C4-2B (cell line): ENCODE measurements around the gene LMLN.

Experiments used
- H3K27ac ChIP-seq: fragments of 450-650 bp; 2 replicates; pipeline ENCODE4 v1.5.1; 2017
- CTCF ChIP-seq: fragments of 450-650 bp; conservative IDR thresholded peaks from 2 replicates; pipeline ENCODE4 v1.5.1; 2017; ENCODE audit warnings: mild to moderate bottlenecking
- ZFX ChIP-seq: fragments of 450-650 bp; IDR thresholded peaks from 2 replicates; pipeline ENCODE4 v1.6.1; 2017

The LMLN gene

GRCh38 chr3:198028718-198029117 lies 68.7 kb downstream of the LMLN start:
- H3K27ac ChIP-seq = no peak overlapping the region
- TF ChIP-seq CTCF (no peak), ZFX (no peak)

- no peak overlapping the region for H3K27ac ChIP-seq
- no peak for TF ChIP-seq ZFX
- TF ChIP-seq CTCF = no peak; the same call in 1 of the 2 replicates
Measured at GRCh38 chr3:198030125-198030524, 70.1 kb downstream of the LMLN start.

DNA sequence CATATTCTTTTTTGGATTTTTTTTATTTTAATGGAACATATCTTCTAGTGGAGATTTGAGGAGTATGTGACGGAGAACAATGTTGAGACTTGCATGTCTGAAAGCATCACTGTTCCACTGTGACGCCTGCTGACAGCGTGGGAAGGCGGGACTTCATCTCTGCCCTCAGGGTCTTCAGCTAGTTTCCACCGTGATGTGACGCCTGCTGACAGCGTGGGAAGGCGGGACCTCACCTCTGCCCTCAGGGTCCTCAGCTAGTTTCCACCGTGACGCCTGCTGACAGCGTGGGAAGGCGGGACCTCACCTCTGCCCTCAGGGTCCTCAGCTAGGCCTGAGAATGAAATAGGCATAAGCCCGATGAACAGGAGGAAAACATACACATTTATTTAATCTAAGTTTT lies 70.7 kb downstream of the LMLN start:
- TF ChIP-seq CTCF = no peak
- no peak for TF ChIP-seq ZFX
- H3K27ac ChIP-seq = no peak overlapping the region

- H3K27ac ChIP-seq = no peak overlapping the region
- TF ChIP-seq ZFX (no peak), CTCF (no peak)
Measured at GRCh38 chr3:198032039-198032936, 72.3 kb downstream of the LMLN start.

- H3K27ac ChIP-seq = no peak overlapping the region
Measured at GRCh38 chr3:198043119-198043518, 83.1 kb downstream of the LMLN start.

GRCh38 chr3:198046120-198046857 lies 86.3 kb downstream of the LMLN start:
- no peak overlapping the region for H3K27ac ChIP-seq
- TF ChIP-seq ZFX (no peak), CTCF (no peak)

More at GRCh38 chr3:198043119-198043518, 83.1 kb downstream of the LMLN start:
- no peak for TF ChIP-seq CTCF
- no peak for TF ChIP-seq ZFX

GRCh38 chr3:198048445-198048844 lies 88.4 kb downstream of the LMLN start:
- TF ChIP-seq ZFX = no peak
- no peak for TF ChIP-seq CTCF
- no peak overlapping the region for H3K27ac ChIP-seq
